SK-N-SH (cell line): ENCODE measurements around the gene OR10G8.

ENCODE experiments used
- EP300 ChIP-seq, 2 experiments: IDR thresholded peaks; 2 replicates each; pipeline versions ENCODE4 v1.4.0 to v1.6.1; 2012; ENCODE audit warnings: borderline replicate concordance in 1 of 2, low read depth in 1 of 2, low read length in 1 of 2
- EZH2phosphoT487 ChIP-seq: fragments of 200-600 bp; sonication (generic); IDR thresholded peaks from 2 replicates; pipeline ENCODE4 v1.6.1; 2017; ENCODE audit warnings: low read depth, mixed run types, mild to moderate bottlenecking, antibody characterized with exemption, moderate library complexity, borderline replicate concordance
- JUND ChIP-seq: IDR thresholded peaks from 2 replicates; pipeline ENCODE4 v1.4.0; 2012
- POLR2AphosphoS5 ChIP-seq: IDR thresholded peaks from 2 replicates; pipeline ENCODE4 v1.6.1; 2012; ENCODE audit warnings: low read depth, low read length
- TAF1 ChIP-seq: IDR thresholded peaks from 2 replicates; pipeline ENCODE4 v1.6.1; 2012; ENCODE audit warnings: low read depth, mild to moderate bottlenecking, low read length, moderate library complexity, borderline replicate concordance
- TCF12 ChIP-seq: IDR thresholded peaks from 2 replicates; pipeline ENCODE4 v1.4.0; 2012
- TF ChIP-seq, protein P1 (sequence below): fragments of 200-600 bp; sonication (generic); IDR thresholded peaks from 2 replicates; pipeline ENCODE4 v1.6.1; 2017; ENCODE audit warnings: antibody characterized with exemption, mild to moderate bottlenecking, moderate library complexity
- TF ChIP-seq, protein P2 (sequence below): IDR thresholded peaks from 2 replicates; pipeline ENCODE4 v1.4.0; 2012; ENCODE audit warnings: low read depth

DNA sequence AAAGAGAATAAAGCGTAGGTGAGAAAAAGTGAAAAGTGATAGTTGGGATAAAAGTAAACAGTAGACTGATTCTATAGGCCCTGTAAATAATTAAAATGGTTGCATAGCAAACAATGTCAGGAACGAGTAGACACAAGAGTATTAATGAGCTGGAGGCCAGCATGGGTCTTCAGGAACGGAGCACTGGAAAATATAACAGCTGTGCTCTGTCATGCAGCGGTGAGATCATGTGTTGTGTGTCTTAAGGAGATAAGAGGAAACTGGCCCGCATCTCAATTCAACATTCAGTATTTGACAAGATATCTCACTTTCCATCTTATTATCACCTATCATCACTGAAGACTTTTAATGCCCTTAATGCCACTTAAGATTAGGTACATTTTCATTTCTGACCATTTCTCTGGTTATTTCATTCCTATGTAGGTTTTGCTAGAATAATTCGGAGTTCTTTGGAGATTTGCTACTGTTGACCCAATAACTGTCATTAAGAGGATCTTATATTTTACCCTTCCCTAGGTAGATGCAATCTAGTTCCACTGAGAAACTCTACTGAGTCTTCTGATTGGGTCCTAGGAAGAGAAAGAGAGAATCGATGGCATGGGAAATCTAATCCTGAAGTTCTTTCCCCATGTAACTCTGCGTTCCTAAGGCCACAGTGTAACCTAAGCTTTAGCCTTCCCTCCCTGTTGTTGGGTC is 53.2 kb downstream of the OR10G8 start:
- TF ChIP-seq, protein P1, sequence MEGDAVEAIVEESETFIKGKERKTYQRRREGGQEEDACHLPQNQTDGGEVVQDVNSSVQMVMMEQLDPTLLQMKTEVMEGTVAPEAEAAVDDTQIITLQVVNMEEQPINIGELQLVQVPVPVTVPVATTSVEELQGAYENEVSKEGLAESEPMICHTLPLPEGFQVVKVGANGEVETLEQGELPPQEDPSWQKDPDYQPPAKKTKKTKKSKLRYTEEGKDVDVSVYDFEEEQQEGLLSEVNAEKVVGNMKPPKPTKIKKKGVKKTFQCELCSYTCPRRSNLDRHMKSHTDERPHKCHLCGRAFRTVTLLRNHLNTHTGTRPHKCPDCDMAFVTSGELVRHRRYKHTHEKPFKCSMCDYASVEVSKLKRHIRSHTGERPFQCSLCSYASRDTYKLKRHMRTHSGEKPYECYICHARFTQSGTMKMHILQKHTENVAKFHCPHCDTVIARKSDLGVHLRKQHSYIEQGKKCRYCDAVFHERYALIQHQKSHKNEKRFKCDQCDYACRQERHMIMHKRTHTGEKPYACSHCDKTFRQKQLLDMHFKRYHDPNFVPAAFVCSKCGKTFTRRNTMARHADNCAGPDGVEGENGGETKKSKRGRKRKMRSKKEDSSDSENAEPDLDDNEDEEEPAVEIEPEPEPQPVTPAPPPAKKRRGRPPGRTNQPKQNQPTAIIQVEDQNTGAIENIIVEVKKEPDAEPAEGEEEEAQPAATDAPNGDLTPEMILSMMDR = no peak
- TF ChIP-seq, protein P2, sequence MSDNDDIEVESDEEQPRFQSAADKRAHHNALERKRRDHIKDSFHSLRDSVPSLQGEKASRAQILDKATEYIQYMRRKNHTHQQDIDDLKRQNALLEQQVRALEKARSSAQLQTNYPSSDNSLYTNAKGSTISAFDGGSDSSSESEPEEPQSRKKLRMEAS = no peak
- TF ChIP-seq POLR2AphosphoS5 = no peak
- no peak for TF ChIP-seq EZH2phosphoT487
- no peak for TF ChIP-seq TCF12
- no peak for TF ChIP-seq JUND
- TF ChIP-seq EP300 (IDR thresholded peaks at IDR 0.05; ENCODE audit: borderline replicate concordance in 1 of 2, low read depth in 1 of 2, low read length in 1 of 2) = no peak
- TF ChIP-seq TAF1 = no peak
